Measurements from ENCODE around the gene PNPO. TPM values are rescaled to one million over a fixed set of nuclear protein-coding genes. Genes with fewer than 3 reads are reported as not detected.

Gene PNPO
- total and polyA plus RNA-seq, 2 of the 13 experiments (the other 11 are each of a cell fraction or from before 2014, with no cell fraction given), result 47.9 to 63.3 TPM

DNA sequence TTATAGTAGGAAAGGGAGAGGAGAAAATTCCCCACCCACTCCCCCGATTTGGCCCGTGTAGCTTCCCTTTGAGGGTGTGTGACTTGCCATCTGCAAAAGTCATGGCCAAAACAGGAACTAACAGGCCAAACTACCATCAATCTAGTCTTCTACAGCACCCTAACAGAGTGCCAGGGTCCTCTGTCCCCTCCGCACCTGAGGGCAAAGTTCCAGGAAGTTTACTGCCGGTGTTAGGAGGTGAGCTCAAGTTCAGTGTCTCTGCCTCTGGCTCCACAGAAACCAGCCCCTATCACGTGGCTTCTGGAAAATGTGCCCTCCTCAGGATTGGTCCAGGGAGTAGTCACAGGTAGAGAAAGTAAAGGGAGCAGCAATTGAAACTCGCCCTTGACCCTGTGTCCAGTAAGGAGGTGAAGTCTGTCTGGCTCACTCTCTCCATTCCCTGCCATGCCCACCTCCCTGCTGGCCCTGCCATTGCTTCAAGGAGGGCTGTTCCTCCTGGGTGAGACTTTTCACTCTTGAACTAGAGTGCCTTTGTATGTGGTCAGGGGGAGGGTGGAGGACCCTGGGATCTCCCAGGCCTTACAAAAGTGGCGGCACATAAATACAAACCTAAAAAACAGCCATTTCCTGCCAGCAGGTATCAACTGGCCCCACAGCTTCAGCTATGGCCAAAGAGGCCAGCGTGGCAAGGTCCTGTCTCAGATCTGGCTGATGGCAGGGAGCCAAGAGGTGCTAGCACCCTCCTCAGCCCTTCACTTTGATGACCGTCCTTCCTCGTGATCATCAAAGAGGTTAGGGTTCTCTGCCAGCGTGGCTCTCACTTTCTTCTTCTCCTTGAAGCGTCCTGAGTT, 11.0 kb downstream of the PNPO start (continued):
- TF ChIP-seq, protein P1, sequence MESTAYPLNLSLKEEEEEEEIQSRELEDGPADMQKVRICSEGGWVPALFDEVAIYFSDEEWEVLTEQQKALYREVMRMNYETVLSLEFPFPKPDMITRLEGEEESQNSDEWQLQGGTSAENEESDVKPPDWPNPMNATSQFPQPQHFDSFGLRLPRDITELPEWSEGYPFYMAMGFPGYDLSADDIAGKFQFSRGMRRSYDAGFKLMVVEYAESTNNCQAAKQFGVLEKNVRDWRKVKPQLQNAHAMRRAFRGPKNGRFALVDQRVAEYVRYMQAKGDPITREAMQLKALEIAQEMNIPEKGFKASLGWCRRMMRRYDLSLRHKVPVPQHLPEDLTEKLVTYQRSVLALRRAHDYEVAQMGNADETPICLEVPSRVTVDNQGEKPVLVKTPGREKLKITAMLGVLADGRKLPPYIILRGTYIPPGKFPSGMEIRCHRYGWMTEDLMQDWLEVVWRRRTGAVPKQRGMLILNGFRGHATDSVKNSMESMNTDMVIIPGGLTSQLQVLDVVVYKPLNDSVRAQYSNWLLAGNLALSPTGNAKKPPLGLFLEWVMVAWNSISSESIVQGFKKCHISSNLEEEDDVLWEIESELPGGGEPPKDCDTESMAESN (CRISPR knock-in tag; conservative IDR thresholded peaks at IDR 0.05), result peak; percentile 69
- TF ChIP-seq MLXIP (CRISPR knock-in tag; IDR thresholded peaks at IDR 0.05; ENCODE audit: borderline replicate concordance) (no peak), ZNF232 (CRISPR knock-in tag; IDR thresholded peaks at IDR 0.05; ENCODE audit: borderline replicate concordance) (peak; percentile 60; the same call in 1 of the 2 replicates), ZBTB7A (CRISPR knock-in tag; IDR thresholded peaks at IDR 0.05) (no peak; the same call in 1 of the 2 replicates), ZNF75D (CRISPR knock-in tag; IDR thresholded peaks at IDR 0.05; ENCODE audit: borderline replicate concordance) (no peak), STAT5B (CRISPR knock-in tag; IDR thresholded peaks at IDR 0.05) (no peak), HOXA7 (CRISPR knock-in tag; IDR thresholded peaks at IDR 0.05) (no peak), ZNF776 (CRISPR knock-in tag; IDR thresholded peaks at IDR 0.05) (no peak), SP5 (CRISPR knock-in tag; IDR thresholded peaks at IDR 0.05; ENCODE audit: borderline replicate concordance, low read depth) (no peak; the same call in 1 of the 2 replicates), CBX1 (IDR thresholded peaks at IDR 0.05; ENCODE audit: low read depth) (no peak), NR2F2 (IDR thresholded peaks at IDR 0.05; ENCODE audit: borderline replicate concordance, low read depth) (no peak), SATB2 (CRISPR knock-in tag; IDR thresholded peaks at IDR 0.05) (no peak), ZNF740 (CRISPR knock-in tag; IDR thresholded peaks at IDR 0.05) (no peak; the same call in 1 of the 2 replicates), ZNF580 (CRISPR knock-in tag; IDR thresholded peaks at IDR 0.05; ENCODE audit: borderline replicate concordance, low read depth) (0 out of 2 replicates have a peak, but pooled peaks have one; percentile 23), ZNF224 (CRISPR knock-in tag; IDR thresholded peaks at IDR 0.05) (no peak), ZNF225 (CRISPR knock-in tag; IDR thresholded peaks at IDR 0.05) (no peak), SCMH1 (CRISPR knock-in tag; IDR thresholded peaks at IDR 0.05; ENCODE audit: borderline replicate concordance) (no peak), PHB2 (IDR thresholded peaks at IDR 0.05; ENCODE audit: partially characterized antibody) (no peak), MEIS1 (CRISPR knock-in tag; IDR thresholded peaks at IDR 0.05; ENCODE audit: borderline replicate concordance) (peak; percentile 94; the same call in 1 of the 2 replicates), ZNF282 (IDR thresholded peaks at IDR 0.05; ENCODE audit: partially characterized antibody) (no peak), FLYWCH1 (CRISPR knock-in tag; IDR thresholded peaks at IDR 0.05) (no peak)
- TF ChIP-seq, protein P2, sequence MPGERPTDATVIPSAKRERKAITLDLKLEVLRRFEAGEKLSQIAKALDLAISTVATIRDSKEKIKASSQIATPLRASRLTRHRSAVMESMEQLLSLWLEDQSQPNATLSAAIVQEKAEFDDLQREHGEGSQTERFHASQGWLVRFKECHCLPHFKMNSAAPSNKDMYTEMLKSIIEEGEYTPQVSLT (CRISPR knock-in tag; IDR thresholded peaks at IDR 0.05; ENCODE audit: borderline replicate concordance, low read depth), result no peak
- TF ChIP-seq, protein P3, sequence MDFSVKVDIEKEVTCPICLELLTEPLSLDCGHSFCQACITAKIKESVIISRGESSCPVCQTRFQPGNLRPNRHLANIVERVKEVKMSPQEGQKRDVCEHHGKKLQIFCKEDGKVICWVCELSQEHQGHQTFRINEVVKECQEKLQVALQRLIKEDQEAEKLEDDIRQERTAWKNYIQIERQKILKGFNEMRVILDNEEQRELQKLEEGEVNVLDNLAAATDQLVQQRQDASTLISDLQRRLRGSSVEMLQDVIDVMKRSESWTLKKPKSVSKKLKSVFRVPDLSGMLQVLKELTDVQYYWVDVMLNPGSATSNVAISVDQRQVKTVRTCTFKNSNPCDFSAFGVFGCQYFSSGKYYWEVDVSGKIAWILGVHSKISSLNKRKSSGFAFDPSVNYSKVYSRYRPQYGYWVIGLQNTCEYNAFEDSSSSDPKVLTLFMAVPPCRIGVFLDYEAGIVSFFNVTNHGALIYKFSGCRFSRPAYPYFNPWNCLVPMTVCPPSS (IDR thresholded peaks at IDR 0.05), result no peak
